GM12878 (cell line): ENCODE results near the gene EDC4. TPM values are rescaled to one million over a fixed set of nuclear protein-coding genes. Genes with fewer than 3 reads are reported as not detected.

Experiments
- ATAC-seq: fragments of 200-7000 bp; cut with Tn5 transposase; 3 replicates; pipeline ENCODE4 v1.9.1; 2020; ENCODE audit warnings: mild to moderate bottlenecking, moderate library complexity
- BruUV-seq: library from RNA; stranded (reverse); fragments of 400-500 nt; replicated peaks from 2 replicates; lab custom pipeline; 2021; lab: Mats Ljungman, UMichigan
- CTCF ChIA-PET: fragments of 300-600 bp; sonication (Branson Sonifier 250); formaldehyde crosslinking; extraction: SDS; loops from one replicate; lab custom pipeline; 2021; ENCODE audit warnings: inconsistent platforms; lab: Yijun Ruan, JAX
- POLR2A ChIA-PET: fragments of 350-600 bp; formaldehyde crosslinking; extraction: SDS; loops from one replicate; lab custom pipeline; 2021; ENCODE audit warnings: inconsistent platforms; lab: Charles Lee
- RAD21 ChIA-PET: fragments of 300-600 bp; sonication (Branson Sonifier 250); formaldehyde crosslinking; loops from one replicate; lab custom pipeline; 2023; ENCODE audit warnings: antibody characterized with exemption; ENCODE audit not compliant: unreplicated experiment; lab: Charles Lee
- SMC1A ChIA-PET: fragments of 300-600 bp; sonication (Branson Sonifier 250); formaldehyde crosslinking; loops from one replicate; lab custom pipeline; 2023; ENCODE audit not compliant: unreplicated experiment, uncharacterized antibody; lab: Charles Lee
- DNase-seq: peaks from one replicate; pipeline ENCODE4 v3.0.0-alpha.2; 2011; ENCODE audit warnings: low read depth, low spot score
- FAIRE-seq: peaks from 3 replicates; lab custom pipeline; 2011; peaks lifted over from hg19 to GRCh38; lab: Jason Lieb, UNC
- H2AFZ ChIP-seq: 2 replicates; pipeline ENCODE4 v1.6.0; 2011; ENCODE audit warnings: low read depth, low read length, control low read depth; ENCODE audit not compliant: control insufficient read depth
- H3K27ac ChIP-seq: 2 replicates; pipeline ENCODE4 v1.5.1; 2011; ENCODE audit warnings: control low read depth; ENCODE audit not compliant: control insufficient read depth, insufficient read depth
- H3K27me3 ChIP-seq, 2 experiments: replicated peaks in 1 of 2; 2 replicates each; pipeline versions ENCODE4 v1.6.0 to v1.6.1; 2011; ENCODE audit warnings: low read length in 1 of 2; ENCODE audit not compliant: control insufficient read depth in 2 of 2, insufficient read depth in 2 of 2
- H3K36me3 ChIP-seq, 2 experiments: 2 replicates each; pipeline ENCODE4 v1.5.1; 2011; ENCODE audit warnings: low read length in 1 of 2; ENCODE audit not compliant: control insufficient read depth in 2 of 2, insufficient read depth in 2 of 2
- H3K4me1 ChIP-seq: 2 replicates; pipeline ENCODE4 v1.6.1; 2011; ENCODE audit warnings: mild to moderate bottlenecking, low read length, moderate library complexity, mixed read lengths; ENCODE audit not compliant: control insufficient read depth, insufficient read depth
- H3K4me2 ChIP-seq: 2 replicates; pipeline ENCODE4 v1.6.0; 2011; ENCODE audit warnings: control low read depth; ENCODE audit not compliant: control insufficient read depth, insufficient read depth
- H3K4me3 ChIP-seq: fragments of 200-600 bp; sonication (generic); 2 replicates; pipeline ENCODE4 v1.5.1; 2016
- H3K79me2 ChIP-seq: 2 replicates; pipeline ENCODE4 v1.6.0; 2011; ENCODE audit warnings: low read length; ENCODE audit not compliant: control insufficient read depth, insufficient read depth
- H3K9ac ChIP-seq: 2 replicates; pipeline ENCODE4 v1.8.0; 2011; ENCODE audit warnings: low read length, control low read depth, mixed read lengths; ENCODE audit not compliant: control insufficient read depth, insufficient read depth
- H3K9me3 ChIP-seq: replicated peaks from 3 replicates; pipeline ENCODE4 v1.5.1; 2011; ENCODE audit warnings: mild to moderate bottlenecking, low read length; ENCODE audit not compliant: control insufficient read depth, insufficient read depth
- H4K20me1 ChIP-seq: 2 replicates; pipeline ENCODE4 v1.6.0; 2011; ENCODE audit not compliant: control insufficient read depth, insufficient read depth
- EED ChIP-seq: sonication (generic); IDR thresholded peaks from 2 replicates; pipeline ENCODE4 v1.6.1; 2016; ENCODE audit warnings: antibody characterized with exemption, low read depth
- EGR1 ChIP-seq, 2 experiments: IDR thresholded peaks; 1 replicate in 1 of 2; 2 replicates in 1 of 2; pipeline ENCODE4 v1.6.1; 2011 to 2012; ENCODE audit warnings: low read depth in 2 of 2, low read length in 2 of 2, borderline replicate concordance in 1 of 2, mild to moderate bottlenecking in 1 of 2, moderate library complexity in 1 of 2
- FOXM1 ChIP-seq: IDR thresholded peaks from 2 replicates; pipeline ENCODE4 v1.6.1; 2012; ENCODE audit warnings: low read depth, mild to moderate bottlenecking, inconsistent platforms, low read length, moderate library complexity
- JUNB ChIP-seq: IDR thresholded peaks from 2 replicates; pipeline ENCODE4 v1.6.1; 2016; ENCODE audit warnings: antibody characterized with exemption, mild to moderate bottlenecking
- KLF5 ChIP-seq: fragments of 450-650 bp; IDR thresholded peaks from 2 replicates; pipeline ENCODE4 v1.6.1; 2014; ENCODE audit warnings: mild to moderate bottlenecking; ENCODE audit not compliant: partially characterized antibody
- MEF2B ChIP-seq: fragments of 450-650 bp; IDR thresholded peaks from 2 replicates; pipeline ENCODE4 v1.6.1; 2018; ENCODE audit warnings: mild to moderate bottlenecking, moderate library complexity; ENCODE audit not compliant: partially characterized antibody, poor library complexity, severe bottlenecking
- MXI1 ChIP-seq: fragments of 150-350 bp; IDR thresholded peaks from 2 replicates; pipeline ENCODE4 v1.6.1; 2011; ENCODE audit warnings: low read depth, mild to moderate bottlenecking, inconsistent platforms, low read length, improper control_type of control experiment
- MYB ChIP-seq: fragments of 150-350 bp; IDR thresholded peaks from 2 replicates; pipeline ENCODE4 v1.6.1; 2014; ENCODE audit warnings: mild to moderate bottlenecking, low read depth, low read length, borderline replicate concordance
- POLR2A ChIP-seq: IDR thresholded peaks from 2 replicates; pipeline ENCODE4 v1.6.1; 2011; ENCODE audit warnings: low read depth, mild to moderate bottlenecking, low read length
- POLR2AphosphoS5 ChIP-seq: IDR thresholded peaks from 2 replicates; pipeline ENCODE4 v1.6.1; 2011; ENCODE audit warnings: mild to moderate bottlenecking, low read length, inconsistent platforms
- ZSCAN29 ChIP-seq: fragments of 450-650 bp; IDR thresholded peaks from 2 replicates; pipeline ENCODE4 v1.6.1; 2017; ENCODE audit warnings: mild to moderate bottlenecking, moderate library complexity
- WGBS: methylation state at CpG from one replicate; pipeline ENCODE4 v1.1.6; 2016; ENCODE audit warnings: low lambda C conversion rate; ENCODE audit not compliant: insufficient replicate concordance, insufficient coverage; ENCODE audit errors: missing lambda C conversion rate; 5-methylcytosine and 5-hydroxymethylcytosine counted together
- in situ Hi-C: fragments of 300-500 bp; cut with MboI; formaldehyde crosslinking; loops from 9 replicates; pipeline ENCODE4 v1.14.3; 2018; ENCODE audit warnings: mixed read lengths
- intact Hi-C: fragments of 100-400 bp; cut with micrococcal nuclease; formaldehyde crosslinking; loops from one replicate; pipeline ENCODE4 v1.14.2; 2022; ENCODE audit not compliant: unreplicated experiment
- polyA plus RNA-seq, 11 experiments: library from polyadenylated mRNA; depleted of rRNA in 4 of 11; unstranded in 6 of 11; stranded (reverse) in 5 of 11; fragments of >200 nt; fragmentation: Nextera tagmentation in 4 of 11; fragmentation: Illumina TruSeq in 1 of 11; extraction: Ambion mirVana in 4 of 11; extraction: Trizol in 1 of 11; gene quantifications; 1 replicate in 1 of 11; 2 replicates in 10 of 11; pipeline versions ENCODE4 v1.2.1 to v1.2.3, GENCODE V29; 2011 to 2016; ENCODE audit warnings: inconsistent platforms in 2 of 11, missing spikeins in 2 of 11, low read depth in 1 of 11
- total RNA-seq, 4 experiments: library from RNA; depleted of rRNA in 3 of 4; stranded (reverse); fragments of >200 nt in 3 of 4; fragmentation: Illumina TruSeq in 1 of 4; extraction: Trizol in 1 of 4; gene quantifications; 2 replicates each; pipeline versions ENCODE4 v1.2.1 to v1.2.3, GENCODE V29; 2013 to 2021
- TF ChIP-seq, protein P1 (sequence below): IDR thresholded peaks from 2 replicates; pipeline ENCODE4 v1.6.1; 2011; ENCODE audit warnings: low read depth, mild to moderate bottlenecking, low read length, moderate library complexity, borderline replicate concordance; ENCODE audit errors: extremely low read depth
- TF ChIP-seq, protein P2 (sequence below): fragments of 450-650 bp; IDR thresholded peaks from 2 replicates; pipeline ENCODE4 v1.6.1; 2016; ENCODE audit warnings: mild to moderate bottlenecking
- TF ChIP-seq, protein P3 (sequence below): IDR thresholded peaks from 2 replicates; pipeline ENCODE4 v1.6.1; 2012; ENCODE audit warnings: low read length, inconsistent platforms
- TF ChIP-seq, protein P4 (sequence below): fragments of 450-650 bp; formaldehyde crosslinking; IDR thresholded peaks from 2 replicates; pipeline ENCODE4 v1.4.0; 2020; ENCODE audit warnings: mild to moderate bottlenecking, moderate library complexity

Gene EDC4
- total and polyA plus RNA-seq, 10 of the 15 experiments (the other 5 are each of a cell fraction or from before 2014, with no cell fraction given) = 1.2 to 86.0 (median 53.4) TPM

DNA sequence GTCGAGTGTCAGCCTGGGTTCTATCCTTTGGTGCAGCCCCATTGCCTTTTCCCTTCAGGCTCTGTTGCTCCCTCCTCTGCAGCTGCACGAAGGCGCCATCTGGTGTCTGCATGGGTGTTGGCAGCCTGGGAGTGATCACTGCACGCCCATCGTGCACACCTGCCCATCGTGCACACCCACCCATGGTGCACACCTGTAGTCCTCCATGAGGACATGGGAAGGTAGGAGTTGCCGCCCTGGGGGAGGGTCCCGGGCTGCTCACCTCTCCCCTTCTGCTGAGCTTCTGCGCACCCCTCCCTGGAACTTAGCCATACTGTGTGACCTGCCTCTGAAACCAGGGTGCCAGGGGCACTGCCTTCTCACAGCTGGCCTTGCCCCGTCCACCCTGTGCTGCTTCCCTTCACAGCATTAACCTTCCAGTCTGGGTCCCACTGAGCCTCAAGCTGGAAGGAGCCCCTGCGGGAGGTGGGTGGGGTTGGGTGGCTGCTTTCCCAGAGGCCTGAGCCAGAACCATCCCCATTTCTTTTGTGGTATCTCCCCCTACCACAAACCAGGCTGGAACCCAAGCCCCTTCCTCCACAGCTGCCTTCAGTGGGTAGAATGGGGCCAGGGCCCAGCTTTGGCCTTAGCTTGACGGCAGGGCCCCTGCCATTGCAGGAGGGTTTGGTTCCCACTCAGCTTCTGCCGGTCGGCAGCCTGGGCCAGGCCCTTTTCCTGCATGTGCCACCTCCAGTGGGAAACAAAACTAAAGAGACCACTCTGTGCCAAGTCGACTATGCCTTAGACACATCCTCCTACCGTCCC is 55.9 kb downstream of the EDC4 start (continued):
- no peak for TF ChIP-seq MYB
- no peak for TF ChIP-seq EED
- no peak for TF ChIP-seq ZSCAN29
- TF ChIP-seq, protein P1, sequence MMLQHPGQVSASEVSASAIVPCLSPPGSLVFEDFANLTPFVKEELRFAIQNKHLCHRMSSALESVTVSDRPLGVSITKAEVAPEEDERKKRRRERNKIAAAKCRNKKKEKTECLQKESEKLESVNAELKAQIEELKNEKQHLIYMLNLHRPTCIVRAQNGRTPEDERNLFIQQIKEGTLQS = no peak
- TF ChIP-seq, protein P2, sequence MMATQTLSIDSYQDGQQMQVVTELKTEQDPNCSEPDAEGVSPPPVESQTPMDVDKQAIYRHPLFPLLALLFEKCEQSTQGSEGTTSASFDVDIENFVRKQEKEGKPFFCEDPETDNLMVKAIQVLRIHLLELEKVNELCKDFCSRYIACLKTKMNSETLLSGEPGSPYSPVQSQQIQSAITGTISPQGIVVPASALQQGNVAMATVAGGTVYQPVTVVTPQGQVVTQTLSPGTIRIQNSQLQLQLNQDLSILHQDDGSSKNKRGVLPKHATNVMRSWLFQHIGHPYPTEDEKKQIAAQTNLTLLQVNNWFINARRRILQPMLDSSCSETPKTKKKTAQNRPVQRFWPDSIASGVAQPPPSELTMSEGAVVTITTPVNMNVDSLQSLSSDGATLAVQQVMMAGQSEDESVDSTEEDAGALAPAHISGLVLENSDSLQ = no peak
- no peak for TF ChIP-seq MXI1
- TF ChIP-seq KLF5 = no peak
- TF ChIP-seq FOXM1 = no peak
- TF ChIP-seq POLR2AphosphoS5 = no peak; the same call in 1 of the 2 replicates
- TF ChIP-seq POLR2A = peak; percentile 77
- TF ChIP-seq, all 136 proteins: peak for 13

DNA sequence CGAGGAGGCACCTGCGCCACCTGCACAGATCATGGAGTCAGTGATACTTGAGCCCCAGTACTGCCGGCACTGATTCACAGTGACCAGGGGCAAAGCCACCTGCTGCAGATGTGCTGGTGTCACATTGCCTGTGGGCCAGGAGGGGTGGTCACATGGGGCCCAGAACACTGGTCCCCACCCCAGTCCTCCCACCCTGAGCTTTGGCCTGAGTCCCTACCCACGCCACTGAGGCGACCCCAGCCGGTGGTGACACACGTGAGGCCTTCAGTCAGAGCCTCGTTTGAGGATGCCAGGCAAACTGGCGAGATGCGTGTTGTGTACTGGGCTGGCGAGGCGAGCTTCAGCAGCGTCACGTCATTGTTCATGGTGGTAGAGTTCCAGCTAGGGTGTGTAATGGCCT is 57.3 kb downstream of the EDC4 start:
- POLR2A ChIA-PET = interaction anchor here (0.5 kb wide), 1 partner anchor 9 kb away, joined by 3 read pairs; no protein-coding TSS in a partner anchor
- no peak overlapping the region for H3K27ac ChIP-seq
- DNase-seq (no peak), ATAC-seq (no peak), FAIRE-seq (no peak)
- peaks cover 3% of the 10 kb centered on the region for H3K4me1 ChIP-seq
- H2AFZ ChIP-seq = no peak overlapping the region
- H4K20me1 ChIP-seq = no peaks in the 10 kb centered on the region
- H3K4me2 ChIP-seq = no peak overlapping the region
- H3K36me3 ChIP-seq = peaks cover 19 to 39% of the 10 kb centered on the region in 2 experiments
- WGBS = 95% methylated on average over 14 of the region's 14 CpGs
- intact Hi-C loops = no loop called here
- SMC1A ChIA-PET = interaction anchor here (2.5 kb wide), 1 partner anchor 113 kb away, joined by 5 read pairs; no protein-coding TSS in a partner anchor
- H3K9ac ChIP-seq = no peak overlapping the region
- H3K9me3 ChIP-seq = no peaks in the 10 kb centered on the region
- no peak overlapping the region for H3K4me3 ChIP-seq
- H3K79me2 ChIP-seq = peaks cover 6% of the 10 kb centered on the region
- no TSS peak for BruUV-seq
- RAD21 ChIA-PET = no interaction called here
- CTCF ChIA-PET = interaction anchor here (0.6 to 3.7 kb wide), 4 partner anchors 16 to 257 kb away, joined by 3 to 18 read pairs (median 9); partner anchors contain the start of gene NRN1L
- in situ Hi-C loops = no loop called here
- no peaks in the 10 kb centered on the region for H3K27me3 ChIP-seq
- TF ChIP-seq FOXM1 (no peak), EGR1 (IDR thresholded peaks at IDR 0.05; ENCODE audit: borderline replicate concordance in 1 of 2, low read depth in 2 of 2, low read length in 2 of 2) (no peak), POLR2A (peak; percentile 56; the same call in 1 of the 2 replicates), JUNB (no peak), MEF2B (no peak)
- TF ChIP-seq, protein P3, sequence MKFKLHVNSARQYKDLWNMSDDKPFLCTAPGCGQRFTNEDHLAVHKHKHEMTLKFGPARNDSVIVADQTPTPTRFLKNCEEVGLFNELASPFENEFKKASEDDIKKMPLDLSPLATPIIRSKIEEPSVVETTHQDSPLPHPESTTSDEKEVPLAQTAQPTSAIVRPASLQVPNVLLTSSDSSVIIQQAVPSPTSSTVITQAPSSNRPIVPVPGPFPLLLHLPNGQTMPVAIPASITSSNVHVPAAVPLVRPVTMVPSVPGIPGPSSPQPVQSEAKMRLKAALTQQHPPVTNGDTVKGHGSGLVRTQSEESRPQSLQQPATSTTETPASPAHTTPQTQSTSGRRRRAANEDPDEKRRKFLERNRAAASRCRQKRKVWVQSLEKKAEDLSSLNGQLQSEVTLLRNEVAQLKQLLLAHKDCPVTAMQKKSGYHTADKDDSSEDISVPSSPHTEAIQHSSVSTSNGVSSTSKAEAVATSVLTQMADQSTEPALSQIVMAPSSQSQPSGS = no peak
- TF ChIP-seq, protein P4, sequence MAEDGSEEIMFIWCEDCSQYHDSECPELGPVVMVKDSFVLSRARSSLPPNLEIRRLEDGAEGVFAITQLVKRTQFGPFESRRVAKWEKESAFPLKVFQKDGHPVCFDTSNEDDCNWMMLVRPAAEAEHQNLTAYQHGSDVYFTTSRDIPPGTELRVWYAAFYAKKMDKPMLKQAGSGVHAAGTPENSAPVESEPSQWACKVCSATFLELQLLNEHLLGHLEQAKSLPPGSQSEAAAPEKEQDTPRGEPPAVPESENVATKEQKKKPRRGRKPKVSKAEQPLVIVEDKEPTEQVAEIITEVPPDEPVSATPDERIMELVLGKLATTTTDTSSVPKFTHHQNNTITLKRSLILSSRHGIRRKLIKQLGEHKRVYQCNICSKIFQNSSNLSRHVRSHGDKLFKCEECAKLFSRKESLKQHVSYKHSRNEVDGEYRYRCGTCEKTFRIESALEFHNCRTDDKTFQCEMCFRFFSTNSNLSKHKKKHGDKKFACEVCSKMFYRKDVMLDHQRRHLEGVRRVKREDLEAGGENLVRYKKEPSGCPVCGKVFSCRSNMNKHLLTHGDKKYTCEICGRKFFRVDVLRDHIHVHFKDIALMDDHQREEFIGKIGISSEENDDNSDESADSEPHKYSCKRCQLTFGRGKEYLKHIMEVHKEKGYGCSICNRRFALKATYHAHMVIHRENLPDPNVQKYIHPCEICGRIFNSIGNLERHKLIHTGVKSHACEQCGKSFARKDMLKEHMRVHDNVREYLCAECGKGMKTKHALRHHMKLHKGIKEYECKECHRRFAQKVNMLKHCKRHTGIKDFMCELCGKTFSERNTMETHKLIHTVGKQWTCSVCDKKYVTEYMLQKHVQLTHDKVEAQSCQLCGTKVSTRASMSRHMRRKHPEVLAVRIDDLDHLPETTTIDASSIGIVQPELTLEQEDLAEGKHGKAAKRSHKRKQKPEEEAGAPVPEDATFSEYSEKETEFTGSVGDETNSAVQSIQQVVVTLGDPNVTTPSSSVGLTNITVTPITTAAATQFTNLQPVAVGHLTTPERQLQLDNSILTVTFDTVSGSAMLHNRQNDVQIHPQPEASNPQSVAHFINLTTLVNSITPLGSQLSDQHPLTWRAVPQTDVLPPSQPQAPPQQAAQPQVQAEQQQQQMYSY (CRISPR knock-in tag) = no peak
